Ecto neural progenitor cell (in vitro differentiated cells): ENCODE measurements around the gene FLAD1.

Experiments
- DNase-seq: peaks from one replicate; pipeline ENCODE4 v3.0.0-alpha.2; 2018; ENCODE audit warnings: low spot score

FLAD1 gene

DNA sequence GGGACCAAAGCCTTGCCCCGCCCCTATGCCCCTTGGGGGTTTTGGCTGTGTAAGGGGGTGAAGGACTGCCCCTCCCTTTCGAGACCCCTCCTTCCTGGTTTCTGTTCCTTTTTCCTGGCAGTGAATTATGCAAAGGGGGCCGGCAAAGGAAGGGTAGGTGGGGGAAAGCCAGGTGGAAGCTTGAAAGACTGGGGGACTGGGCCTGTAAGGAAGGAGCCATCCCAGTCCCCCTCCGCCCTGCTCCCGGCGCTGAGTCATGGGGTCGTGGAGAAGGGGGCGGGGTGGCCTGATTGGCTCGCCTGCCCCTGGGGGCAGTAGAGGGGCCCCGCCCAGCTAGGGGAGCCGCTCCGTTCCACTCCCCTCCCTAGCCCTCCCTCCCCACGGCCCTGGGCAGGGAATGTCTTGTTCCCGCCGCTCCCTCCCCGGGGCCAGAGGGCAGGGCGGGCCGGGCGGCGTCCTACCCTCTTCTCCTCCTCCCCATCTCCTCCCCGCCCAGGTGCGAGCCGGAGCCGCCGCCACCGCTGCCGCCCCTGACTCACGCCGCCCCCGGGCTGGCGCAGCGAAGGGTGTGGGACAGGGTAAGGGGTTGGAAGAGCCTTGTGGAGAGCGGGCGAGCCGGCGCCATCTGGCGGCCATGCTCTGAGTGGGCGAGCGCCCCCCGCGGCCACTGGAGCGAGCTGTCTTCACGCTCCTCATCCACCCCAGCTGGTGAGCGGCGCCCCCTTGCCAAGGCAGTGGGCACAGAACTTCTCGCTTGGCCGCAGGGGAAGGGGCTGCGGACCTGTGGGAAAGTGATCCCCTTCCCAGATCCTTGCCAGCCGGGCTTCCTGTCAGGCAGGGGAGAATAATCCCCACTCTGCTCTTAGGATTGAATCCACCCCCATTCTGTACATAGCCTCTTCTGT, 34.1 kb downstream of the FLAD1 start:
- DNase-seq, result peak; percentile 97

DNA sequence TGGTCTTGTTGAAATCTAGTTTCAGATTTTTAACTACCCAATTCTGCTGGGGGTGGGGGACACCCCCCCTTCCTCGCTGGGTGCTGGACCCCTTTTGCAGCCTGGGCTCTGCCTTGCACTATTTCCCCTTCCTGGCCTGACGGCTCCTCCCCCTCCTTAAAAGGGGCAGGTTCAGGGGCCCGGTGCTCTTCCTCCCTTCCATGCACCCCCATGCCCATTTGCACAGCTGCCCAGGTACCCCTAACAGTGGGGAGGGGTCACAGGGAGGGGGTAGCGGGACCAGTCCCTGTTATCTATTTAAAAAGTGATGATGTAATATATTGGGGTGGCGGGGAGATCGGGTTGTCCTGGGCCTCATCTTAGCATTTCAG, 34.8 kb downstream of the FLAD1 start:
- no peak for DNase-seq

DNA sequence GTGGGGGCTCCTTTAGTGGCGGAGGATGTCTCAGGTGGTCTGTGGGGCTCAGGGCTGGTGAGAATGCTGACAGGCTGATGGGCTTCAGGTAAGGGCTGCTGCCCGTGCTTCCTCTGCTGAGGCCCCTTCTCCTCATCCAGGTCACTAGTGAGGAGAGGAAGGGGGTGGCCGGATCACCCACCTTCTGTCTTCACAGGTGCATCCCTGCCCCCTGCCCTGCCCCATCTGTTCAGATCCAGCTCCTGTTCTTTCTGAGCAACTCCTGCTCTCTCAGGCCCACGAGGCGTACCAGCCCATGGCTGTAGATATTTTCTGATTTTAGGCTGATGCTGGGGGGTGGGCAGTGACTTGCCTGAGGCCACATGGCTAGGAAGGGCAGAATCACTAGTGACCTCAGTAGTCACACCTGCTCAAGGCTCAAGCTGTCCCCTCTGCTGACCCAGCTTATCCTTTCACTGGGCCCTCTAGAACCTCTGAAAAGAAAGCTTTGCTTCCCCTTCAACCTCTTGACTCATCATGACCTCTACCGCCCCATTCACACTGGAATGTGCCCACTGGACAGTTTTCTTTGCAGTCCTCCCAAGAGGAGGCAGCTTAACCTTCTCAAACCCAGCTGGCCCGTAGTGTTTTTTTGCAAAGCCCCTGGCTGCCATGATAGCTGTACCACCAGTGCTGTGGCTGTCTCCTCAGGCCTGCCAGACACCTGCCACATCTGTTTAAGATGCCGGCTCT, 35.6 kb downstream of the FLAD1 start:
- no peak for DNase-seq

DNA sequence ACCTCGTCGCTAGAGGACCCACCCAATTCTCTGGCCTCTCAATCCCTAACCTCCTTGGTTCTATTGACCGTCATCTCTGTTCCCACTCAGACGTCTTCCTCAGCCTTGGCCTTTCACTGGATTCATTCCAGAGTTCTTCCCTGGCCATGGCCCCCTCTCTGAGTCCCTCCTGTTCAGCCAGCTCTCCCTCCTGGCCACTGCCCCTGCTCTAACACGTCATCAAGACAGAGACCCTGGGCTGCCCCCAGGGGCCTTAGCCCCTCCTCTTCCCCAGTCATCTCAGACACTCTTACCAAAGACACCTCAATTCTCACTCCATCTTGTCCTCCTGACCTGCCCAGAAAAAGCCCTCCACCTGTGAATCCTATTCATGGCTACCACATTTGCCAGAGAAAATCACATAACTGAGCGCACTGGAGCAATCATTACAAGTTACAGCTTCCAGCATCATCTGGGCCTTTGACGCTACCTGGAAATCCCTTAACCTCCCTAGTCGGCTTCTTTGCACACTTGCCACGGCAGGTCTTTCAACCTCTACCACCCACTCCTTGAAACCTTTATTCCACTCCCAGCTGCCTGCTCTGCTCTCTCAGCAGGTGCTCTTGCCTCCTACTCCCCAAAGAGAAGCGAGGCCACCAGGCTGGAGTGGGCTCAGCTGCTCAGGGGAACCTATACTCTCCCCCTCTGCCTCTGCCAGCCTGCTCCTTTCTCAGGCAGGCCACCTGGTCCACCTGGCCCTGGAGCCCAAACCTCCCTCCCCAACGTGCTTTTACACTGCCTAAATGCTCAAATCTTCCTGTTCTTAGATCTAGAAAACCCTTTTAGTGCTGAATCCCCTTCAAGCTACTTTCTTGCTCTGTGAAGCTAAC, 36.5 kb downstream of the FLAD1 start:
- no peak for DNase-seq

DNA sequence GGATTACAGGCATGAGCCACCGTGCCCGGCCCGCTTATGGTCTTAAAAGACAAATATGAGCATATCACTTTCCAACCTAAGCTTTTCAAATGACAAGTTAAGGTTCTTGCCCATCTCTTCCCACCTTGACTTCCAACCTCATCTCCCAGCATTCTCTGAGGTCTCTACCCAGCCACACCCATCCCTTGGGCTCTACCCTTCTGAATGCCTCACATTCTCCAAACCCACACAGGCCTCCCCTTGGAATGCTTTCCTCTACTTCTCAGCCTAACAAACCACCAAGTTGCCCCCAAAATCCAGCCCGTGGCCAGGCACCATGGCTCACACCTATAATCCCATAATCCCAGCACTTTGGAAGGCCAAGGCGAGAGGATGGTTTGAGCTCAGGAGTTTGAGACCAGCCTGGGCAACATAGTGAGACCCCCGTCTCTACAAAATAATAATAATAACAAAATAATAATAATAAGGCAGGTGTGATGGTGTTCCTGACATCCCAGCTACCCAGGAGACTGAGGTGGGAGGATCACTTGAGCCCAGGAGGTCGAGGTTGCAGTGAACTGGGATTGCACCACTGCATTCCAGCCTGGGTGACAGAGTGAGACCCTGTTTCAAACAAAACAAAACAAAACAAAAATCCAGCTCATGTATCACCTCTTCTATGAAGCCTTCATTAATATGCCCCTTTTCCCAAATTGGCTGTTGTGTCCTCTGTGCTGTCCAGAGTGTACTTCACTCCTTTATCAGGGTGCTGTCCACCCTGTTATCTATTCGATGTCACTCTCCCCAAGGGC, 39.2 kb downstream of the FLAD1 start:
- no peak for DNase-seq

DNA sequence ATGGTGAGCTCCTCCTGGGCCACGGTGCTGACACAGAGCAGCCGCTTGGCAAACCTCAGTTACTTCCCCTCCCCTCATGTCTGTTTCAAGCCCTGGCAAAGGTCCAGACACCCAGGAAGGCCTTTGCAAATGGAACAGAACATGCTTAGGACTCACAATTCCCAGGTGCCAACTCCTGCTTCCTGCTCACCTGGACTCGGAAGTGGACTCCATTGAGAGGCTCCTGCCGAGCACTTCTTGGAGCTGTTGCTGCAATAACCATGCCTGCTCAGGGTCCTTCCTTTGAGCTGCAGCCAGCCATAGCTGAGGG, 39.7 kb downstream of the FLAD1 start:
- no peak for DNase-seq

DNA sequence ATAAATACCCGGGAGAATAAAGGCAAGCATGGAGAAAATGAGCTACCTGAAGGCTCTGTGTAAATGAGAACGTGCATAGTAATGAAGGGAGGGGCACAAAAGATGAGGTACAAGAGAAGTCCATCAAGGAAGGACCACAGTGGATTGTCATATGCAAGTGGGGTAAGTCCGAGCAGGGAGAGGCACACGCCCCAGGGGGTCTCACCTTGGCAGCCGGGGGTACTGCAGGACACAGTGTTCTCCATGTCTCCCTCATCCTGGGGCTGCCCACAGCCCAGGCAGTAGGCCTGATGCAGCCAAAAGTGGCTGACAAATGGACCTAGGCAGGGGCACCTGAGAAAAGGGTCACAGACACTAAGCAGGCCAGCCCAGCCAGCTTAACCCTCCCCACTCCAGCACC, 40.5 kb downstream of the FLAD1 start:
- DNase-seq, result no peak

DNA sequence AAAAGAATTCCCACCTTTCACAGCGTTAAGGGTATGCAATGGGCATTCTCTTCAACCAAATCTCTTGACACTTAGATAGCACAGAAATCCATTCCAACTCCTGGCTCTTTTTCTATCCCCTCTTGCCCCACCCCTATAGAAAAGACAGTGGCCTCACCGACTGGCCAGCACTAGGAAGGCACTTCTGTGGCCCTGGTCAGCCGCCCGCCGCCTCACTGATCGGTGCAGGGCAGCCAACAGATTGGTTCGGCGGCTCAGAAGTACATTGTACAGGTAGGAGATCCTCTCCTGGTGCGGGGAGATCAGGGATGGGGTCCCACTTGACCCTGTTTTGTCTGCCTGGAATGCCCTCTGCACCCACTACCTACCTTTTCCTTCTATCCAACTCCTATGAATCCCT, 41.2 kb downstream of the FLAD1 start:
- no peak for DNase-seq

DNA sequence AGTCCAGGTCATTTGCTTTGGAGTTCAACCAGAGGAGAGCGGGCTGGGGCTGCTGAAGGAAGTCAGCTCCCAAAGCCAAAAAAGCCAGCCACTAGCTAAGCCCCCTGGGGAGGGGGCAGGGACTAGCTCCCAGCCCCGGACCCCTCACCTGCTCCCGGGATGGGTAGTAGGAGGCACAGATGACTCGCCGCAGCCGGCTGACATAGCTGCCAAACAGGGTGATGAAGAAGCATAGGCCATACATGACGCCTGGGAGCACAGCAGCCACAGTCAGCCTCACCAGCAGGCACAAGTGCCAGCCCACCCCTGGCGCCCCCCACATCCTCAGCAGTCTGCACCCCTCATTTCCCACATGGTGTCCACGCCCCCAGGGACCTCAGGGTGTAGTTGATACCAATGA, 43.0 kb downstream of the FLAD1 start:
- DNase-seq, result no peak

DNA sequence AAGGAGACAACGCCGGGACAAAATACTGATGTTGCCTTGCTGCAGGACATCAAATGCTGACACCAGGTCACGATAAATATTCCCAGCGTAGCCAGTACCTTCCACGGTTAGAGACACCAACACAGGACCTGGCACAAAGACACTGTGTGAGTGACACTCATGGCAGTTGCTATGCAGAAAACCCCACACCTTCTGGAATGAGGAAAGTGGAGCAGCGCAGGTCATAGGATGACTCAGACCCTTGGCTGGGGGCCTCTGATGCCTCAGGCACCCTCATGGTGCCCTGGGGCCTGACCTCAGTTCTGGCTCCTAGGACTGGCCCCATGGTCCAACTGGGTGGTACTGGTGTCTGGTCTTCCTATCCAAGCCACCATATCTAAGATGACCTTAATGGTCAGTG, 43.4 kb downstream of the FLAD1 start:
- DNase-seq, result no peak

DNA sequence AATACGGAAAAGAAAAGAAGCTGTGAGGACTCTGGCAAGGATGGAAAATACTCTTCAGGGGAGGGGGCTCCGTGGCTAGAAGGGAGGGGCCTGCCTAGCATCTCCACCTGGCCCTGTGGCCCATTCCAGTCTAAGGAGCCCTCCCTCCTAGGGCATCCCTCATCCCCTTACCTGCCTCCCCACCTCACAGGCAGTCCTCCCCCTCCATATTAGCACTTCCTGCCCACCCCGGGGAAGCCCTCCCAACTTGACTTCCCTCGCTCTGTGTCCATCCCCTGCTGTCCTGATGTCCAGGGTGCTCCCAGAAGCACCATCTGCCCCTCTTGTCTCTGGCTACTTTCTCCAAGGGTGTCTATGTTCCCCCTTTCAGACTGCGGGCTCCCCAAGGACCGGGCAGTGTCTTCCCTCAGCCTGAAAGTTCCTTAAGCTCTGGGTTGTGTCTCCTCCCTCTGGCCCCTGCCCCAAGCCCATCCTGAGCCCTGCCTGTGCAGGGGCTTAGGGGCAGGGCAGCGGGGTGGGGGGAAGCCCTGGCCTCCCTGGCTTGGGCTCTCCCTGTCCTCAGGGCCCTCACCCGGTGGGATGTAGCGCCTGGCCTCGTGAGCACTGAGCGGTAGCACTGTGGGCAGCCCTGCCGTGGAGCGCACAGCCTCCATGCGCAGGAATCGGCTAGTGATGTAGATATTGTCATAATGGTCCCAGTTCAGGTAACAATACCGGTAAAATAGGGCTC, 46.5 kb downstream of the FLAD1 start:
- DNase-seq, result no peak

DNA sequence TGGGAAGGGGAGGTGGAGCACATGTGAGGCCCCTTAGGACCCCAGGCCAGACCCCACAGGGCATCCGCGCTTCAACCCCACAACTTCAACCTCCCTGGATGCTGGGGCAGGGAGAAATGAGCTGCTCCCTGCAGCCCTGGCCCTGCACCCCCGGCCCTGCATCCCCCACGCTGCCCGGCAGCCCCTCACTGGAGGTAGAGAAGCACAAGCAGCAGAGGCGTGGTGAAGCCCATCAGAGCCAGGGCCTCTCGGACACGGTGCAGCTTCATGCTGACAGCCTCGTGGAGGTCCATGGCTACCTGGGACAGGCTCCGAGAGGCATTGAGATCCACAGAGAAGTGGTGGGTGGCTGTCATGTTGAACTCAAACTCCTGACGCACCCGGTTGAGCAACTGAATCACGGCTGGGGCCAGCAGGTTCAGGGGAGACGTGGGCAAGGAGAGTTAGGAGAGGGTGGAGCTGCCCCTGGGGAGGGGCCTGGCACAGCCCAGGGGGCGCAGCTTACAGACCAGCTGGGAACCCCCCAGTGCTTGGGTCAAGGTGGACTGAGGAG, 47.2 kb downstream of the FLAD1 start:
- DNase-seq, result no peak

DNA sequence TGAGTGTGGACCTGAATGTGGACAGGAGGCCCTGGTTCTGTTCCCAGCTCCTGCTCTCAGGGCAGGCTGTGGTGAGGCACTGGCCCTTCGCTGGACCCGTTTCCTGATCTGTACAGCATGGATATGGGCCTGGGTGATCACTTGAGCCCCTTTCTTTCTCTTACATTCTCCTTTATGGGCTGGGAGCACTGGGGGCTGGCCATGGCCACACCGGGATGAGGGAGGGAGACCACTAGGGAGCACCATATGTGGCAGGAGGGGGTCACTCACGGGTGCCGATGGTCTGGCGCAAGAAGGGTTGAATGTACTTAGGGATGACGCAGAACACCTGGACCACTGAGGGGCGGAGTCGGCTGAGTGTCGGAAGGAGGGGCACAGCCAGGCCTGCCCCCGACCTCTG, 47.8 kb downstream of the FLAD1 start:
- no peak for DNase-seq

DNA sequence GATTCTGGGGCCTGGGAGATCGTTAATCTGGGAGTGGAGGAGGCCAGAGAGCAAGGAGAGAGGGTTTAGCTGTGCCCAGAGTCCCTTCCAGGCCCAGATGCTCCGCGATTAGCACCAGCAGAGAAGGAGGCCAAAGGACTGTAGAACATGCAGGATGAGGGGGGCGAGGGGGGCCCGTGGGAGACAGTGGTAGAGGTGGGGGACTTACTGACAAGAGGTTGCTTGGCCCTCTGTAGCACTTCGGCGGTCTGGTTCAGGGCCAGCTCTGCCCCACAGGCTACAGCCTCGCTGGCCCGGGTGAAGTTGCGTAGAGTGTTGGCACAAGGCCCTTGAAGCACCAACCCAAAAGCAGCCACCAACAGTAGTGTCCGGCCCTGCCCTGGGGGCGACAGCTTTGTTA, 49.7 kb downstream of the FLAD1 start:
- DNase-seq, result no peak

DNA sequence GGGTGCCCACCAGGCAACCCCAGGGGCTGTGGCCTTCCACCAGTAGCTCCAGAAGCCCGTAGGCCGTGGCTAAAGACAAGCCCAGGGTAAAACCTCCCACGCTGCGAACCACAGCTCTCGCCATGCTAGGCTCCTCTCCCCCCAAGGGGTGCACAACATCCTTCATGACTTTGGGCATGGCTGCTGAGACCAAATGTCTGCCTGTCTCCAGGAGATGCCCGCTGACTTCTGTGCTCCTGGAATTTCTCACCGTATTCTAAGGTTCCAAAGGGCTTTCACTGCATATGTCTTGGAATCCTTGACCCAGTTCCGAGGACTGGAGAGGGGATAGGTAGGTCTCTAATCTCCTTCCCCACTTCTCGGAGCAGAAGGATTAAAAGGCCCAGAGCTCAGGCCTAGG, 50.4 kb downstream of the FLAD1 start, which contains the start of the genes DCST1 and DCST2:
Gene DCST1 (plus strand): TSS at position 301 of the 400 bp plus-strand sequence. CDS start 213 bp downstream, outside the sequence.
Gene DCST2 (minus strand): TSS at position 258 of the 400 bp plus-strand sequence. CDS start 80 bp downstream, at position 178.
- DNase-seq, result no peak

DNA sequence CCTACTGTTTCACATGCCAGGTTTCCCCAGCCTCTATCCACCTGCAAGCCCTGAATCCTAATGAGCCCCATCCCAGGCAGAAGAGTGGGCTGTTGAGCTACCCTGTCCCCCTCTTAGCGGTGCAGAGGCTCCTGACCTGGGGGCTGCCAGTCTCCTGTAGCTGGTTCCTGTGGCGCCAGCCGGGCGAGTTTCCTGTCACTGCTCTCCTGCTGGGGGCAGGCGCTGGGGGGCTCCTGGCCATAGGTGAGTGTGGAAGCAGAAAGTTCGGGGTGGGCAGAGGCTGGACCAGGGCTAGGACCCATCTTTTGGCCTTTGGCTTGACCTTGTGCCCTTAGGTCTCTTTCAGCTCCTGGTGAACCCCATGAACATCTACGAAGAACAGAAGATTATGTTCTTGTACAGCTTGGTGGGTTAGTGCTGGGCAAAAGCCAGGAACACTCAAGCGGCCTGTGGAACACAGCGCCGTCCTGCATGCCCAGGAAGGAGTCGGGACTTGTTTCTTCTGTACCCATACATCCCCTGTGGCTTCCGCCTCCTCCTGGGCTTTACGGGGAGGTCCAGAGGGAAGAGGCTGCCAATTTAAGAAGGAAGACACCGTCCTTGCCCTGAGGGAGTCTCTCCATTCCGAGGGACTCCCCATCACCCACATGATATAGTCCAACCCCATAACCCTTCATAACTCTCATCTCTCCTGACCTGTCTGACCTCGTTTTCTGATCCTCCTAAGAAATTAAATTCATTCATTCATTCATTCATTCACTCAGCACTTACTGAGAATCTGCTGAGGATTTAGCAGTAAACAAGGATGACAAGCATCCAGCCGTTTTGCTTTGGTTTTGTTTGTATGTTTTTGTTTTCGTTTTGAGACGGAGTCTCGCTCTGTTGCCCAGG, 51.4 kb downstream of the FLAD1 start:
- no peak for DNase-seq

DNA sequence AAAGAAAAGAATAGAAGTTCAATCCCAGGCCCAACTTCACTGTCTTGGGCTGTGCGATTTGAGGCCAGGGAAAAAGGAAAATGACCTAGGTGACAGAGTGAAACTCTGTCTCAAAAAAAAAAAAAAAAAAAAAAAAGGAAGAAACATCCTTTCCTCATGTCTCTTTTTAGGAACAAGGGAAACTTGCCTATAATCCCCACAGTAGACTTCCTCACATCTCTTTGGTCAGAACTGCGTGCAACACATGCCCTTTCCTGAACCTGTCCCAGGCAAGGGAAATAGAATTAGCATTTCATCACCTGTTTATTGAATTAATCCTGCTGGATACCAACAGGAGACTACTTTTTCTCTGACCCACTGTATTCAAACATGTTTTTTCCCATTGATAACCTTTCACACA, 52.8 kb downstream of the FLAD1 start:
- no peak for DNase-seq

DNA sequence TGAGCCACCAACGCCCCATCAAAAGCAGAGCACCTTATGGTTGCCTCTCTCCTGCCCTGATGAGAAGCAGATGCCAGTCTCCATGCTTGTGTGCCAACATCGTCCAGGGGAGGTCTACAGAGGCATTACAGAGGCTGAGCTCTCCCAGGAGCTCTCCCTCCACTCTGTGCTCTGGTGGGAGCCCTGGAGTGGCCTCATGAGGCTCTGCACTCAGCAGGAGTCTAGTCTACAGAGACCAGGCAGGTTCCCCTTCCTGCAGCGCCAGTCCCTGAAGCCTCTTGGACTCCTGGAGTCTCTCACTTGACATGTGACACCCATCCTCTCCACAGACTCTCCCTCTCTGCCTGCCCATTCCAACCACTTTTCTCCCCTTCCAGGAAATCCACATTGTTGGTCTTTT, 53.9 kb downstream of the FLAD1 start:
- DNase-seq, result no peak

DNA sequence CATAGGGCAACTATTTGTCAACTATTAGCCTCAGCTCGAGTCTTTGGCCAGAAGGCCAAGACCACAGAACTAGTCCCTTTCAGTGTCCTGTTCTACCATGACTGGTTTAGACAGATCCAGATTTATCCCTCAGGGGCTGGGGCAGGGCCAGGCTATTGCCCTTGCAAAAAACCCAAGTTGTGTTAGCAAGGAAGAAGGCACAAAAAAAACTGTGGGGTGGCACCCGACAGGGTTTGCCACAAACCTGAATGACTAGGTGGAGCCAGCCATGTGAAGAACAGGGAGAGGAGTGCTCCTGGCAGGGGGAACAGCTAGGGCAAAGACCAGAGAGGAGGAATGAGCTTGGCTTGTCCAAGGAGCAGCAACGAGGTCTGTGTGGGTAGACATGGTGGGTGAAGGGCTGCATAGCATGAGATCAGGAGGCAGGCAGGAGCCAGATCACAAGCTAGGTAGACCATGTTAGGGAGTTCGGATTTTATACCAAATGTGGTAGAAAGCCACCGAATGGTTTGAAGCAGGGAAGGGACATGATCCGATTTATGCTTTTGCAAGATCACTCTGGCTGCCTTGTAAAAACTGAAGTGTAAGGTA, 54.8 kb downstream of the FLAD1 start:
- no peak for DNase-seq
